ENCODE data around the gene PREX1.

DNA sequence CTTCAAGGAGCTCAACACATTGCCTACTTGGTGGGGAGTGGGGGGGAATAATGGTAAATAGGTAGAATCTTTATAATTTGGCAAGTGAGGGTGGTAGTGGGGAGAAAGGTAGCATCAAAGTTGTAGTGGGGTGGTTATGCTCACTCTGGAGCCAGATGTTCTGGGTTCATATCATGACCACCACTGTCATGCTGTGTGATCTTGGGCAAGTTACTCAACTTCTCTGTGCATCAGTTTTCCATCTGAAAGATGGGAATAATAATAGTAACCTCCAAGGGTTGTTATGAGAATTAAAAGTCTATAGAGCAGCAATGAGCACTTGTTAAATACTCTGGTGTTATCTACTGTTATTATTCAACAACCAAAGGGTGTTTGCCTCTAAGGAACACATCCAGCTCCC is 22.0 kb upstream of the PREX1 start:
- TF ChIP-seq EZH2 (IDR thresholded peaks at IDR 0.05; ENCODE audit: low read depth), result no peak
- TF ChIP-seq, protein P1, sequence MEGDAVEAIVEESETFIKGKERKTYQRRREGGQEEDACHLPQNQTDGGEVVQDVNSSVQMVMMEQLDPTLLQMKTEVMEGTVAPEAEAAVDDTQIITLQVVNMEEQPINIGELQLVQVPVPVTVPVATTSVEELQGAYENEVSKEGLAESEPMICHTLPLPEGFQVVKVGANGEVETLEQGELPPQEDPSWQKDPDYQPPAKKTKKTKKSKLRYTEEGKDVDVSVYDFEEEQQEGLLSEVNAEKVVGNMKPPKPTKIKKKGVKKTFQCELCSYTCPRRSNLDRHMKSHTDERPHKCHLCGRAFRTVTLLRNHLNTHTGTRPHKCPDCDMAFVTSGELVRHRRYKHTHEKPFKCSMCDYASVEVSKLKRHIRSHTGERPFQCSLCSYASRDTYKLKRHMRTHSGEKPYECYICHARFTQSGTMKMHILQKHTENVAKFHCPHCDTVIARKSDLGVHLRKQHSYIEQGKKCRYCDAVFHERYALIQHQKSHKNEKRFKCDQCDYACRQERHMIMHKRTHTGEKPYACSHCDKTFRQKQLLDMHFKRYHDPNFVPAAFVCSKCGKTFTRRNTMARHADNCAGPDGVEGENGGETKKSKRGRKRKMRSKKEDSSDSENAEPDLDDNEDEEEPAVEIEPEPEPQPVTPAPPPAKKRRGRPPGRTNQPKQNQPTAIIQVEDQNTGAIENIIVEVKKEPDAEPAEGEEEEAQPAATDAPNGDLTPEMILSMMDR (conservative IDR thresholded peaks at IDR 0.05), result no peak

All from PC-9 (cell line).